ENCODE results near the gene SLC25A44. TPM values are rescaled to one million over a fixed set of nuclear protein-coding genes. Genes with fewer than 3 reads are reported as not detected.

SLC25A44 gene
- total and polyA plus RNA-seq, 2 of the 8 experiments (the other 6 are each of a cell fraction or from before 2014, with no cell fraction given): 23.4 to 32.1 TPM

DNA sequence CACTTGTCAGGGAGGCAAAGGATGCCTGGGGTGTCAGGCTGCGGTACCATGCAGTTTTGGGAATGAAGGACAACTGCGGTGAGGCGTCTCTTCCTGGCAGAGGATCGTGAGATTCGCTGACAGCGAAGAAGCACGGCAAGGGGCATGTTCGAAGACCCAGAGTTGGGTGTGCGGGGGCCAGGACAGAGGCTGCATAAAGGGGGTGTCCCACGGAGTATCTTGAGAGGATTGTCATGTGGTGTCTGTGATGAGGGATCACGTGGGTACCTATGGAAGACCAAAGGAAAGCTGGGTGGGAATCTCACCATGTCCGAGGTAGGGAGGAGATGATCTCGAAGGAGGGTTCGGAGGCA is 372 bp downstream of the SLC25A44 start:
- 21% methylated on average over 14 of the region's 14 CpGs; no CpG with 5 or more reads in 1 of the 2 experiments for WGBS, 2 experiments (ENCODE audit: extremely low coverage in 1 of 2, insufficient coverage in 1 of 2, insufficient read length in 1 of 2, insufficient replicate concordance in 2 of 2, low coverage in 1 of 2, low lambda C conversion rate in 2 of 2, missing lambda C conversion rate in 1 of 2)
- Histone ChIP-seq H3K4ac (replicated peaks; ENCODE audit: insufficient read length, low read depth, low read length) (no peak overlapping the region), H3K79me1 (ENCODE audit: low read depth, low read length) (peaks cover 17% of the 10 kb centered on the region), H3K9me3 (ENCODE audit: insufficient read depth in 2 of 2, low read depth in 1 of 2, low read length in 1 of 2) (peaks cover 1 to 2% of the 10 kb centered on the region in 2 experiments; a peak in 1 of 4 replicates), H3K23ac (ENCODE audit: insufficient read length) (no peak overlapping the region), H2BK15ac (ENCODE audit: low read length) (peak overlapping the region; percentile 37; the same call in 1 of the 2 replicates), H2BK5ac (ENCODE audit: low read depth, low read length) (peak overlapping the region; percentile 84; the same call in 1 of the 2 replicates), H3K56ac (replicated peaks; ENCODE audit: insufficient read length, low read depth, low read length) (no peak overlapping the region), H3K14ac (ENCODE audit: insufficient read length) (no peak overlapping the region), H3K4me3 (ENCODE audit: extremely low read depth in 1 of 4, insufficient read depth in 2 of 4, low read depth in 3 of 4, low read length in 4 of 4) (peak overlapping the region; percentile 78 to 97 (median 94)), H4K5ac (ENCODE audit: insufficient read length, low read depth, low read length) (no peak overlapping the region), H2BK20ac (ENCODE audit: low read length) (0 out of 2 replicates have a peak overlapping the region, but pooled peaks have one; percentile 68), H3K4me2 (ENCODE audit: insufficient read depth in 1 of 2, low read depth in 2 of 2, low read length in 2 of 2) (peak overlapping the region; percentile 77 to 99), H3K27ac (ENCODE audit: low read depth, low read length) (peak overlapping the region; percentile 17; the same call in 1 of the 2 replicates), H4K20me1 (replicated peaks in 1 of 2; ENCODE audit: control insufficient read depth in 1 of 2, insufficient read depth in 2 of 2, low read length in 2 of 2) (peaks cover 0 to 7% of the 10 kb centered on the region in 2 experiments), H3K9ac (replicated peaks in 1 of 4; ENCODE audit: extremely low read depth in 1 of 4, low read depth in 3 of 4, low read length in 3 of 4) (peak overlapping the region; percentile 54 to 64 (median 58)), H3K36me3 (ENCODE audit: control insufficient read depth in 2 of 4, insufficient read depth in 4 of 4, low read length in 3 of 4) (peaks cover 0 to 5% (median 2%) of the 10 kb centered on the region in 4 experiments; a peak in 4 of 8 replicates), H3K27me3 (replicated peaks in 1 of 4; ENCODE audit: control insufficient read depth in 3 of 4, extremely low read depth in 1 of 4, insufficient read depth in 3 of 4, low read length in 3 of 4) (no peaks in the 10 kb centered on the region), H2AK5ac (ENCODE audit: low read depth, low read length) (no peak overlapping the region), H2AFZ (ENCODE audit: low read length) (no peak overlapping the region), H4K91ac (replicated peaks; ENCODE audit: insufficient read length, low read length) (no peak overlapping the region), H2BK12ac (ENCODE audit: low read depth, low read length) (no peak overlapping the region), H3K23me2 (ENCODE audit: low read depth, low read length) (peaks cover 6% of the 10 kb centered on the region; the same call in 1 of the 2 replicates), H4K8ac (ENCODE audit: extremely low read depth, insufficient read depth, low read length) (peak overlapping the region; percentile 52; the same call in 1 of the 2 replicates), H3K79me2 (ENCODE audit: control insufficient read depth in 1 of 2, insufficient read depth in 2 of 2, low read length in 2 of 2) (peaks cover 16 to 49% of the 10 kb centered on the region in 2 experiments), H2BK120ac (replicated peaks; ENCODE audit: low read depth, low read length) (no peak overlapping the region), H3K18ac (ENCODE audit: extremely low read depth, low read length) (no peak overlapping the region), H3K4me1 (replicated peaks in 1 of 4; ENCODE audit: control insufficient read depth in 3 of 4, insufficient read depth in 4 of 4, low read length in 3 of 4) (peaks cover 2 to 16% (median 4%) of the 10 kb centered on the region in 4 experiments; a peak in 5 of 7 replicates)
- FAIRE-seq (no peak), DNase-seq (ENCODE audit: low read depth in 1 of 2, low spot score in 2 of 2) (no peak)
- POLR2A ChIA-PET (ENCODE audit: partially characterized antibody): interaction anchor here (0.8 to 4.1 kb wide), 16 partner anchors 10 to 250 kb away, joined by 3 to 27 read pairs (median 6); partner anchors contain the start of gene PMF1
- CTCF ChIA-PET (ENCODE audit: partially characterized antibody): interaction anchor here (0.8 to 5.1 kb wide), 12 partner anchors 9 to 167 kb away, joined by 3 to 27 read pairs (median 4); partner anchors contain the start of gene PMF1
- TF ChIP-seq PHF8 (conservative IDR thresholded peaks at IDR 0.05; ENCODE audit: low read depth, low read length): peak; percentile 5; the same call in 1 of the 2 replicates
- TF ChIP-seq BRCA1 (IDR thresholded peaks at IDR 0.05; ENCODE audit: low read depth, low read length): no peak
- TF ChIP-seq, protein P1, sequence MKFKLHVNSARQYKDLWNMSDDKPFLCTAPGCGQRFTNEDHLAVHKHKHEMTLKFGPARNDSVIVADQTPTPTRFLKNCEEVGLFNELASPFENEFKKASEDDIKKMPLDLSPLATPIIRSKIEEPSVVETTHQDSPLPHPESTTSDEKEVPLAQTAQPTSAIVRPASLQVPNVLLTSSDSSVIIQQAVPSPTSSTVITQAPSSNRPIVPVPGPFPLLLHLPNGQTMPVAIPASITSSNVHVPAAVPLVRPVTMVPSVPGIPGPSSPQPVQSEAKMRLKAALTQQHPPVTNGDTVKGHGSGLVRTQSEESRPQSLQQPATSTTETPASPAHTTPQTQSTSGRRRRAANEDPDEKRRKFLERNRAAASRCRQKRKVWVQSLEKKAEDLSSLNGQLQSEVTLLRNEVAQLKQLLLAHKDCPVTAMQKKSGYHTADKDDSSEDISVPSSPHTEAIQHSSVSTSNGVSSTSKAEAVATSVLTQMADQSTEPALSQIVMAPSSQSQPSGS (IDR thresholded peaks at IDR 0.05; ENCODE audit: low read length): no peak
- TF ChIP-seq, protein P2, sequence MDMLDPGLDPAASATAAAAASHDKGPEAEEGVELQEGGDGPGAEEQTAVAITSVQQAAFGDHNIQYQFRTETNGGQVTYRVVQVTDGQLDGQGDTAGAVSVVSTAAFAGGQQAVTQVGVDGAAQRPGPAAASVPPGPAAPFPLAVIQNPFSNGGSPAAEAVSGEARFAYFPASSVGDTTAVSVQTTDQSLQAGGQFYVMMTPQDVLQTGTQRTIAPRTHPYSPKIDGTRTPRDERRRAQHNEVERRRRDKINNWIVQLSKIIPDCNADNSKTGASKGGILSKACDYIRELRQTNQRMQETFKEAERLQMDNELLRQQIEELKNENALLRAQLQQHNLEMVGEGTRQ (IDR thresholded peaks at IDR 0.05; ENCODE audit: low read length): no peak; the same call in 1 of the 2 replicates
- peak; percentile 98 for TF ChIP-seq SAP30 (IDR thresholded peaks at IDR 0.05; ENCODE audit: insufficient read depth, insufficient replicate concordance, low read length)
- no peak for TF ChIP-seq CHD1 (IDR thresholded peaks at IDR 0.05; ENCODE audit: low read depth, low read length)
- no peak for TF ChIP-seq RXRA (IDR thresholded peaks at IDR 0.05; ENCODE audit: insufficient read depth, low read depth, low read length)
- TF ChIP-seq, protein P3, sequence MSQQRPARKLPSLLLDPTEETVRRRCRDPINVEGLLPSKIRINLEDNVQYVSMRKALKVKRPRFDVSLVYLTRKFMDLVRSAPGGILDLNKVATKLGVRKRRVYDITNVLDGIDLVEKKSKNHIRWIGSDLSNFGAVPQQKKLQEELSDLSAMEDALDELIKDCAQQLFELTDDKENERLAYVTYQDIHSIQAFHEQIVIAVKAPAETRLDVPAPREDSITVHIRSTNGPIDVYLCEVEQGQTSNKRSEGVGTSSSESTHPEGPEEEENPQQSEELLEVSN (IDR thresholded peaks at IDR 0.05): no peak
